ENCODE measurements around the gene ATP2A1.

DNA sequence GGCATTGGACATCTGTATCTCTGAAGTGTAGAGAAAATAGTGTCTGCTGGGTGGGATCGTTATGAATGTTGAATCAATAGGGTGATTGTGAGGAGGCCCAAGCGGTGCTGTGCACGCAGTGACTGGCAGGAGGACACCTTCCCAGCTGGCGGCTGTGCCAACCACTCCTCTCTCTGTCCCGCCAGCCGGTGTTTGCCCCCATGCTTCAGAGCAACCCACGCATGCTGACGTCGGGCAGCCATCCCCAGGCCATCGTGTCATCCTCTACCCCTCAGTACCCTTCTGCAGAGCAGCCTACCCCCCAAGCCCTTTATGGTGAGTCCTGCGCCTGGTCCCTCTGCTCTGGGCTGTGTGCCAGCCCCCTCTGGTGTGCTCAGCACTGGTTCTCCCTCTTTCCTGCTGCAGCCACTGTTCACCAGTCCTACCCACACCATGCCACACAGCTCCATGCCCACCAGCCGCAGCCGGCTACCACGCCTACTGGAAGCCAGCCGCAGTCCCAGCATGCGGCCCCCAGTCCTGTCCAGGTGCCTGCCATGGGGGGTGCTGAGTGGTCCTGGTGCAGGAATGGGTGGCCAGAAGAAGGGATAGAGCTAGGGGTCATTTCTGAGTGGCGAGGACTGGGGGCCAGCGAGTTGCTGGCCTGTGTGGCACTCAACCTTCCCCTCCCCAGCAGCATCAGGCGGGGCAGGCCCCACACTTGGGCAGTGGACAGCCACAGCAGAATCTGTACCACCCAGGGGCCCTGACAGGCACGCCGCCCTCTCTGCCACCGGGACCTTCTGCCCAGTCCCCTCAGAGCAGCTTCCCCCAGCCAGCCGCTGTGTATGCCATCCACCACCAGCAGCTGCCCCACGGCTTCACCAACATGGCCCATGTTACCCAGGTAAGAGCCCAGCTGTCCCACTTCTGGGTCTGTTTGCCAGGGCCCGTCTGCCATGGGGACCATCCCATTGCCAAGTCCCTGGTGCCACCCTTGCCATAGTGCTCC lies 43.1 kb upstream of the ATP2A1 start:
- TF ChIP-seq POLR2A (IDR thresholded peaks at IDR 0.05; ENCODE audit: borderline replicate concordance, extremely low read depth, insufficient read depth, insufficient read length), result no peak
- TF ChIP-seq CTCF (IDR thresholded peaks at IDR 0.05 in 2 of 3, conservative IDR thresholded peaks at IDR 0.05 in 1 of 3; ENCODE audit: borderline replicate concordance in 1 of 3, insufficient read depth in 1 of 3, low read depth in 2 of 3, low read length in 2 of 3), result no peak
- no peak for TF ChIP-seq CBX3 (IDR thresholded peaks at IDR 0.05; ENCODE audit: low read depth)
- TF ChIP-seq ELF1 (IDR thresholded peaks at IDR 0.05; ENCODE audit: borderline replicate concordance, low read depth), result no peak
- no peak for TF ChIP-seq EZH2phosphoT487 (IDR thresholded peaks at IDR 0.05; ENCODE audit: borderline replicate concordance)
- no peak for TF ChIP-seq EGR1 (IDR thresholded peaks at IDR 0.05; ENCODE audit: low read depth)
- TF ChIP-seq, protein P1, sequence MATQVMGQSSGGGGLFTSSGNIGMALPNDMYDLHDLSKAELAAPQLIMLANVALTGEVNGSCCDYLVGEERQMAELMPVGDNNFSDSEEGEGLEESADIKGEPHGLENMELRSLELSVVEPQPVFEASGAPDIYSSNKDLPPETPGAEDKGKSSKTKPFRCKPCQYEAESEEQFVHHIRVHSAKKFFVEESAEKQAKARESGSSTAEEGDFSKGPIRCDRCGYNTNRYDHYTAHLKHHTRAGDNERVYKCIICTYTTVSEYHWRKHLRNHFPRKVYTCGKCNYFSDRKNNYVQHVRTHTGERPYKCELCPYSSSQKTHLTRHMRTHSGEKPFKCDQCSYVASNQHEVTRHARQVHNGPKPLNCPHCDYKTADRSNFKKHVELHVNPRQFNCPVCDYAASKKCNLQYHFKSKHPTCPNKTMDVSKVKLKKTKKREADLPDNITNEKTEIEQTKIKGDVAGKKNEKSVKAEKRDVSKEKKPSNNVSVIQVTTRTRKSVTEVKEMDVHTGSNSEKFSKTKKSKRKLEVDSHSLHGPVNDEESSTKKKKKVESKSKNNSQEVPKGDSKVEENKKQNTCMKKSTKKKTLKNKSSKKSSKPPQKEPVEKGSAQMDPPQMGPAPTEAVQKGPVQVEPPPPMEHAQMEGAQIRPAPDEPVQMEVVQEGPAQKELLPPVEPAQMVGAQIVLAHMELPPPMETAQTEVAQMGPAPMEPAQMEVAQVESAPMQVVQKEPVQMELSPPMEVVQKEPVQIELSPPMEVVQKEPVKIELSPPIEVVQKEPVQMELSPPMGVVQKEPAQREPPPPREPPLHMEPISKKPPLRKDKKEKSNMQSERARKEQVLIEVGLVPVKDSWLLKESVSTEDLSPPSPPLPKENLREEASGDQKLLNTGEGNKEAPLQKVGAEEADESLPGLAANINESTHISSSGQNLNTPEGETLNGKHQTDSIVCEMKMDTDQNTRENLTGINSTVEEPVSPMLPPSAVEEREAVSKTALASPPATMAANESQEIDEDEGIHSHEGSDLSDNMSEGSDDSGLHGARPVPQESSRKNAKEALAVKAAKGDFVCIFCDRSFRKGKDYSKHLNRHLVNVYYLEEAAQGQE (IDR thresholded peaks at IDR 0.05; ENCODE audit: low read depth), result no peak
- no peak for TF ChIP-seq POLR2AphosphoS5 (IDR thresholded peaks at IDR 0.05; ENCODE audit: low read depth, low read length)
- TF ChIP-seq EZH2 (IDR thresholded peaks at IDR 0.05), result no peak

Data from HCT116 (cell line).